ENCODE results near the gene SNX19.
"Not testable (repeated sequence)": the region's sequence is repeated elsewhere in the genome, so short reads cannot be mapped to it uniquely, and the experiment has no call there.

SNX19 gene

DNA sequence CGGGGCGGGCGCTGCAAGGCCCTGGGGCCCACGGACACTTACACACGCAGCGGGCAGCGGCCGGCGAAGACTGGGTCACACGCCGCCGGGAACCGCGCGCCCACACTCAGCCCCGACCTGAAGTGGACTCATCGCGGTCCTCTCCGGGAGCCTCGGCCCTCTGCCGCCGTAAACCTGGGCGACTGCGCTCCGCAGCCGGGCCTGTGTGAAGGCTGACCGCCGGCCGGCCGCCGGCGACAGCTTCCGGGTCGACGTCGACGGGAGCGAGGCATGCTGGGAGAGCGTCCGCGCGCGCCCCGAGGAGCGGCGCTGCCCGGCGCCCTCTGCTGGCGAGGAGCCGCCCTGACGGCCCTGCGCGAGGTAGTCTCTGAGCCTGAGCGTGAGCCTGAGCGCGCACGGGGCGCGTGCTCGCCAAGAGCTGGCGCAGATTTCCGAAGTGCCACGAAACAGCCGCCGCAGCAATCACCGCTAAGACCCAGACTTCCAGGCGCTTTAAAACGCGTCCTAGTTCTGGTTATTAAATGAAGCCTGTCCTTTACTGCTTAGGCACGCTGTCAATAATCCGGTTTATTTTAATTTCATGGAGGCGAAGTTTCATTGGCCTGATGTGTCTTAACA, at the start of gene SNX19:
Gene SNX19 (minus strand): TSS at position 242 of the 618 bp plus-strand sequence. CDS start 540 bp downstream, outside the sequence.
- DNase-seq, result peak; percentile 86 to 88

DNA sequence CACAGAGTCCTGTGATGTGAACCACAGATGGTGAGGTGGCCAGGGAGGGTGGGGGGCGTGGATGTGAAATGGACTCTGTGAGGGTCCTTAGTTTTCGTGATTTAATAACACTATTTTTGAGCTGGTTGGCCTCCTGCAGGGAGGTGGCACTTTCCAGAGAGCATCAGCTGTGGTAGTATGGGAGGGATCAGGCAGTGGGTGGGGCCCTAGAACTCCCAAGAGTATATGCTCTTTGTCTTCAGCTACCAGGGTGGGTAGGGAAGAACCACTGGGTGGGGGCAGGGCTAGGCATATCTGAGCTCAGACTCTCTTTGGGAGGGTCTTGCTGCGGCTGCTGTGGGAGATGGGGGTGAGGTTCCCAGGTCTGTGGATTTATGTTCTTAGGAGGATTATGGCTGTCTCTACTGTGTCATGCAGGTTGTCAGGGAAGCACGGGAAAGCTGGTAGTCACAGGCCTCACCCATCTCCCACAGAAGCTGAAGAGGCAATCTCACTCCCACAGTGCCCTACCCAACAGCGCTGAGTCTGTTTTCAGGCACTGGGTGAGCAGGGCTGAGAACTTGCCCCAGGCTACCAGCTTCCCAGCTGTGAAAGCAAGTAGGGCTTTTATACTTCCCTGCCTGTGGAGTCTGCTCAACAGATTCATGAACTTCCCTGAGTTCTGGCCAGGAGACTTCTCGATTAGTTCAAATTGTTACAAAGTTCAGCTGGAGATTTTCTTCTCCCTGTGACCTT, 47.9 kb upstream of the SNX19 start:
- DNase-seq, result no peak

GRCh38 chr11:130947889-130948288, 31.6 kb upstream of the SNX19 start:
- DNase-seq, result no peak

- DNase-seq, result no peak
These were observed 31.2 kb upstream of the SNX19 start for GRCh38 chr11:130947481-130947880.

GRCh38 chr11:130947058-130947457, 30.8 kb upstream of the SNX19 start:
- no peak for DNase-seq

DNA sequence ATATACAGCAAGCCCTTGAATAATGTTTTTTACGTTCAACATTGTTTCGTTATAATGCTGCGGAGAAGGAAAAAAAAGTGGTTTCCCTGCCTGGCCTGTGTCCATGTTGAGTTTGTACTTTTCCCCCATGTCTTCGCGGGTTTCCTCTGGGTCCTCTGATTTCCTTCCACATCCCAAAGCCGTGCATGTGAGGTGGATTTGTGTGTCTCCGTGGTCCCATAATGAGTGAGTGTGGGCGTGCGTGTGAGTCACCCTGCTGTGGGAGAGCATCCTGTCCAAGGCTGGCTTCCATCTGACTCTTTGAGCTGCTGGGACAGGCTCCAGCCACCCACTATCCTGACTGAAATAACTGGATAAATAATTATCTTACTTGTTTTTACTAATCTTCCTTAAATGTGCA, 29.6 kb upstream of the SNX19 start:
- no peak for DNase-seq

DNA sequence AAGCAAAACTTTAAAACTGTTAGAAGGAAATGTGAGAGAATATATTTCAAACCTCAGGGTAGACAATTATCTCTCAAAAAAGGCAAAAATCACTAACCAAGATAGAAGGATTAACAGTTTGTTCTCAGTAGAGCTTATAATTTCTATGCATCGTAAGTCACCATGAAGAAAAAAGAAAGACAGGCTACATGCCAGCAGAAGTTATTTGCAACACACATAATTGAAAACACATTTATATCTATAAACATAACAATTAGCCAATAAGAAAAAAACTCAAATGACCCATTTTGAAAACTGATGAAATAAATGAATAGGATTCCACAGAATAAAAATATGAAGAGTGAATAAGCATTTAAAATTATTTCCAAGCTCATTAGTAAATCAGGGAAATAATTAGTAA, 24.4 kb upstream of the SNX19 start:
- no peak for DNase-seq

DNA sequence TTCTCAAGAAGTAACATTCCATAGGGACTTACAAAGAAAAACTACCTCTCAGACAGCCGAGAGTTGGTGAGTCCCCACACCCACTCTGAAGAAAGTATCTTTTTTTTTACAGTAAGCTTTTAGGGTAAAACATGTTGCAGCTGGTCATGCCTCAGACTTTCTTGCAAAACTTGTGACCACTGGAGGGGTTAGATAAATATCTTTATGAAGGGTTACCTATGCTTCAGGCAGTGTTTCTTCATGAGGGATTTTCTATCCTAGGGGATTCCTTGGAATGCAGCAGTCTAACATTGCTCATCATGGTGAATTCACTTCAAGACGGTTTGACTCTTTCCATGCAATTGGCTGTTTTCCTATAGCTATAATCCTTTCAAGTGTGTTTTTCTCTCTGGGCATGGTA, 20.8 kb upstream of the SNX19 start:
- DNase-seq, result no peak

- no peak for DNase-seq
These were observed 15.9 kb upstream of the SNX19 start for GRCh38 chr11:130932086-130932712.

DNA sequence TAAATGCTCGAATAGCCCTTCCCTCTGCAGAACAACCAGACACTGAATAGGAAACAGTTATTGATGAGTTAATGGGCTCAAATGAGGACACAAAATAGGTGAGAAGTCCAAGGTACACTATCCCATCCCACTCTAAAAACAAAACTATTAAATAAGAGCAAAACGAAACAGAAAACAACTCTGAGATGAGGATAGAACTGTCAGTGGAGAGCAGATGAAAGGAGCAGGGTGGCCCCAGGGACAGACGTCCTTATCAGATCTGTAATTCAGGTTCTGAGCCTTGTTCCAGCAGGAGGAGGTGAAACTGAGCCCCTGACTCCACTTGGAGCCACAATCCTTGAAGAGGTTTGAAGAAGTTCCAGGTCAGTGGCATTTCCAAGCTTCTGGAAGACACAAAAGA, 8.5 kb upstream of the SNX19 start:
- no peak for DNase-seq

- DNase-seq, result not testable (repeated sequence)
These were observed 4.3 kb upstream of the SNX19 start for GRCh38 chr11:130920612-130921011.

DNA sequence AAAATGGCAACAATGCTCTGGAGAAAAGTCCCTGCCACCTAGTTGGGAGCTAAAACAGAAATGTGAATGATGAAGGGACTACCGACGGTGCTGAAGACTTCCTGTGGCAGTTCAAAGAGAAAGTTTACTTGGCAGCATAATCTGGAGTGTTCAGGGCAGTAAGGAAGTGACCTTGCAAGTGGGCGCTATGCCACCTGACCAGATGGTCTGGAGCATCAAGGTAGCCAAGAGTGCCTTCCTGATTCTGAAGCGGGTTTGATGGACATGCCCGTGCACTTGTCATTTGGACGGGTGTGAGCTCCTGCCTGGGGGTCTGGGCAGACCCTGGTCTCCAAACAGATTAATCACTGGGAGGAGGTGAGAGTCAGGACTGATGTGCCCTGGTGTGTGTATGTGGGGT, 1.8 kb upstream of the SNX19 start:
- no peak for DNase-seq

DNA sequence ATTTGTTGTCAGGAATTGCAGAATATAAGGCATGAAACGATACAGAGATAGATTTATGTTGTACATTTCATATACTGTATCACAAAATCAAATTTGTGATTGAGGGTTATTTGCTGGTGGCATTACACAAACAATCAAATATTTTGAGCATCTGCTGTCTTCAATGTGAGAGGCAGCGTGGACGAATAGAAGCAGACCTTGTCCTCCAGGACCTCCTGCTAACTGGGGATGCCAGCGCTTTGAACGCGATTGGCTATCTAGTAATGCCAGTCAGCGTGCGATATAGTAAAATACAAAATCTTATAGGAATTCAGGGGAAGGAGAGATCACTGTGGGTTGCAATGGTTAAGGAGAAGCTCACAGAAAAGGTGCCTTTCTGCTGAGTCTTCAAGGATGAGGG, 631 bp upstream of the SNX19 start:
- no peak for DNase-seq

DNA sequence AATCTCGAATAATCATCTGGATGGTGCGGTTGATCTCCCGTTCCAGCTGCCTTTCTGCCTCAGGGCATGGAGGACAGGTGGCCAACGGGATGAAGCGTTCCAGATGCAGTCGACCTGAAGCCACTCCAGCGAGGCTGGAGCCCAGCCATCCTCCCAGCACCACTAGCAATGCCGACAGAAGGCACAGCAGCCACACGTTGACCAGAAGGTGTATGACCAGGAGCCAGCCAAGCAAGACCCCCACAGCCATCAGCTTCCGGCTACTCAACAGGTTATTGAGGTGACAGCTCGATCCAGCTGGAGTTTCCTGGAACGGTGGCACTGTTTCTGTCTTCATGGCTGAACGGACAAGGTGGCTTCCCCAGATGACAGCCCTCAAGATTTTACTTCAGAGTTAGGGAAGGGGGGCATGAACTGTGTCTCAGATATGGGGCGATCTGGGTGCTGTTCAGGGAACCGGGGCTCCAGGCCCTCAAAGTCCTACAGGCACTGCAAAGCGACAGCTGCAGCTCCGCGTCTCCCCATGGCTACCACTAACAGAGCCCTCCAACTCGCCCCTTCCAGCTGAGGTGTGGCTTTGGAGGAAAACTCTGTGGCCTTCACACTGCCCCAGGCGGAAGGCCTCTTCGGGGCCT, 559 bp downstream of the SNX19 start:
- DNase-seq, result no peak

- no peak for DNase-seq
These were observed 3.0 kb downstream of the SNX19 start for GRCh38 chr11:130913268-130913667.

DNA sequence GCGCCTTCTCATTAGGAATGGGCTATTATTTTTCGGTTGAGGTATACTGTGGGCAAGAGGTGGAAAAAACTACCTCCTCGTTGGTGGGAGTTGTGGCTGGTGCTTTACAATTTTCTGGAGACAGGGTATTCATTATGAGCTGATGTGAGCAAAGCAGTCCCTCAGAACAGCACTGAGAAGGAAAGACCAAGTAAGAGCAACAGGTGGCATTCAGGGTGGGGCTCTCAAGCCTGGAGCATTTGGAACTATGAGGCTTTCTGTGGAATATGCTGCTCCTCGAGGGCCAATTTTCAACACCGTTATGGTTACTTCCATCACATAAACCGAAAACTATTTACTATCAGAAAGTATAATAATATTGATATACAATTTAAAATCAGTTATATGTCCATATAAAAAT, 3.7 kb downstream of the SNX19 start:
- DNase-seq, result no peak

DNA sequence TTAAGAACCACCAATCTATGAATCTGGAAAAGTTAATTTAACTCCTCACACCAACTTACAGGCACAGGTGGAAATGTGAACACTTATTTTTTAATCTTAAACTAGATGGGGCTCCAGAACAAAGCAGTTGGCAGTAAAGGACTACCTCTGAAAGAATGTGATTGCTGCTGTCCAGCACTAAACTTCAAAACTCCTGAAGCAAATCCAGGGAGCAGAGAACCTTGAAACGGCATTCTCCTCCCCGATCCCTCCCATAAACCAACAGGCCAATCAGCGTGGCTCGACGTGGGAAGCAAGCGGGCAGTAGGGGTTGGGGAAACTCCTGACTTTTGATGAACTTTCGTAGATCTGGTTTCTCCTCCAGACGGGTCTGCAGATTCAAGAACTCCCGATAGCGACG, 5.0 kb downstream of the SNX19 start:
- no peak for DNase-seq

DNA sequence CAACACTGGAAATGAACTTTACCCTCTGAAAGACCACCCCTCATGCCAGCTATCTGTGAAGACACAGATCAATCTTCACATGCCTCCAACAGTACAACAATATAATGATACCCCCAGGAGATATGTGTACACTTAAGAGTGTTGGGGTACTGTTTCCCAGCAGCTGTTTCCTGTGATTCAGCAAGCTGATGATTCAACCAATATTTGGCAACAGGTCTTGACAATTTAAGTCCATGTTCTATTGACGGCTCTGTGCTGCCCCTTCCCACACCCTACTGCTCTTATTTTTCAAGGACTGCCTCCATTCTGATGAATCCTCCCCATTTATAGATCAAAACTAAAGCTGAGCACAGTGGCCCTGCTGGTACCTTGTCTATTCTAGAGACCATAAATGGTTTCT, 6.6 kb downstream of the SNX19 start:
- no peak for DNase-seq

DNA sequence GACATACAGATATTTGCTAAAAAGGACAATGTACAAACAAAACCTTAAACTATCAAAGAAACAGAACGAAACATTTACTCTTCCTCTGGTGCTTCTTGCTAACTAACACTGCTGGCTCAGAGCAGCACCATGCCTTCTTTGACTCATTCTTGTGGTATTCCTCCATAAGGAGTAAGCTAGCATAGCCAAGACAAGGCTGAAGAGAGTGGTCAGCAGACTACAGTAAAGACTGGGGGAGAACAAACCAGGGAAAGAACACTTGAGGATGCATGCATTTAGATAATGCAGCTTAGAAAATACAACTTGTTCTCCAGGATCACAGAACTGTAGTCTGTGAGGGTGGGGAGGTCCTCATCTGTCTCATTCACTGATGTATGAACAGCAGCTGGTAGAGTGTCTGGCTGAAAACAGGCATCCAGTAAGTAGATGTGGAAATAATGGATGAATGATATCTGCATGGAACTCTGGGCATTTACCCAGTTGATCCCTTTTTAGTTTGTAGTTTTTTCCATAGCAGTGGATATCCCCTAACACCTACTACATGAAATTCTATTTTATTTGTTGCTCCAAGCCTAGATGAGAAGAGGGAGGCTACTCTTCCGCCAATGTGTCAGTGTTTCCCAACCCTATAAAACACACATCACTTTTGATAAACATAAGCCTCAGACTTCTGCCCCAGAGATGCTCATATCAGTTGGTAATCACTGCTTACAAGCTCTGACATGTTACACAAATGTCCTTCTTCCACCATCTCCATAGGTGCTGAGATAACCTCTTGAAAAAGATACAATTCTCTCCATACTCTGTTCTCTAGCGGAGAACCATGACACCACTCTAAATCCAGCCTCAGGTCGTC, 7.3 kb downstream of the SNX19 start:
- DNase-seq, result no peak

DNA sequence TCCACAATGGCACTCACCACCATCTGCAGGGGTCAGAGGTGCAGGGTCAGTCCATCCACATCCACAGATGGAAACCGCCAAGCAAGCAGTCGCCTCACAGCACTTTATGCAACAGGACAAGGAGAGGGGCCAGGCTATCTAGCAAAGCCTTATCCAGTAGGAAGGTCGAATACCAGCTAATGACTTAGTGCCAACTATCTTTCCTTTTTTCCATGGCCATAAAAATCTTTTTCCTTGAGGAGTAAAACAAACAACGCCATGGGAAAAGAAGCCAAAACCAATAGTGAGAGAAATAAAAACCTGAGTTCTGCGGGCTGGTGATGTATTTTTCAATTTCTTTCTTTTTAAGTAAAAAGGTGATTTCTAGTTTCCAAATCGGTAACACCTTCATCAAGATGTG, 8.2 kb downstream of the SNX19 start:
- no peak for DNase-seq

- no peak for DNase-seq
These were observed 9.1 kb downstream of the SNX19 start for GRCh38 chr11:130907229-130907628.

GRCh38 chr11:130906616-130907015, 9.7 kb downstream of the SNX19 start:
- DNase-seq, result no peak

DNA sequence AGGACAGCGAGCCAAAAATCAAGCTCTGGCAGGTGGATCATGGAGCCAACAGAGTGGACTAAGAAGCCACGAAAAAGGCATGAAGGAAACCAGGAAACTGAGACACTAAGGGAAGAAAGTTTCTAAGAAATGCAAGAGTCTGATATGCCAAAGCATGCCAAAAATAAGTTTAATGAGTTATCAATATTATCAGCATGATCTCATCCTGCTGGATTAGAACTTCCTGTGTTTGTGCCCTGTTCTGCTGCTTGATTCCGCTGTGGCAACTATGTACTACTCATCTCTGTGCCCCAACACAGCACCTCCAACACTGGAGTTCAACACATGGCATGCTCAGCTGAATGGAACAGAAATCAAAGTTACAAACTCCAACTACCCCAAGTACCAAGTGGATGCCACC, 10.8 kb downstream of the SNX19 start:
- DNase-seq, result no peak

All from activated CD4-positive, alpha-beta T cell treated with anti-CD3 and anti-CD28 coated beads for 4 hours (primary cell).